GM12878 (cell line): ENCODE results near the gene MAGI3. TPM values are rescaled to one million over a fixed set of nuclear protein-coding genes. Genes with fewer than 3 reads are reported as not detected.

Experiments
- ATAC-seq: fragments of 200-7000 bp; cut with Tn5 transposase; 3 replicates; pipeline ENCODE4 v1.9.1; 2020; ENCODE audit warnings: mild to moderate bottlenecking, moderate library complexity
- BruUV-seq: library from RNA; stranded (reverse); fragments of 400-500 nt; replicated peaks from 2 replicates; lab custom pipeline; 2021; lab: Mats Ljungman, UMichigan
- CTCF ChIA-PET: fragments of 300-600 bp; sonication (Branson Sonifier 250); formaldehyde crosslinking; extraction: SDS; loops from one replicate; lab custom pipeline; 2021; ENCODE audit warnings: inconsistent platforms; lab: Yijun Ruan, JAX
- POLR2A ChIA-PET: fragments of 350-600 bp; formaldehyde crosslinking; extraction: SDS; loops from one replicate; lab custom pipeline; 2021; ENCODE audit warnings: inconsistent platforms; lab: Charles Lee
- RAD21 ChIA-PET: fragments of 300-600 bp; sonication (Branson Sonifier 250); formaldehyde crosslinking; loops from one replicate; lab custom pipeline; 2023; ENCODE audit warnings: antibody characterized with exemption; ENCODE audit not compliant: unreplicated experiment; lab: Charles Lee
- SMC1A ChIA-PET: fragments of 300-600 bp; sonication (Branson Sonifier 250); formaldehyde crosslinking; loops from one replicate; lab custom pipeline; 2023; ENCODE audit not compliant: unreplicated experiment, uncharacterized antibody; lab: Charles Lee
- DNase-seq: peaks from one replicate; pipeline ENCODE4 v3.0.0-alpha.2; 2011; ENCODE audit warnings: low read depth, low spot score
- FAIRE-seq: peaks from 3 replicates; lab custom pipeline; 2011; peaks lifted over from hg19 to GRCh38; lab: Jason Lieb, UNC
- H2AFZ ChIP-seq: 2 replicates; pipeline ENCODE4 v1.6.0; 2011; ENCODE audit warnings: low read depth, low read length, control low read depth; ENCODE audit not compliant: control insufficient read depth
- H3K27ac ChIP-seq: 2 replicates; pipeline ENCODE4 v1.5.1; 2011; ENCODE audit warnings: control low read depth; ENCODE audit not compliant: control insufficient read depth, insufficient read depth
- H3K27me3 ChIP-seq, 2 experiments: replicated peaks in 1 of 2; 2 replicates each; pipeline versions ENCODE4 v1.6.0 to v1.6.1; 2011; ENCODE audit warnings: low read length in 1 of 2; ENCODE audit not compliant: control insufficient read depth in 2 of 2, insufficient read depth in 2 of 2
- H3K36me3 ChIP-seq, 2 experiments: 2 replicates each; pipeline ENCODE4 v1.5.1; 2011; ENCODE audit warnings: low read length in 1 of 2; ENCODE audit not compliant: control insufficient read depth in 2 of 2, insufficient read depth in 2 of 2
- H3K4me1 ChIP-seq: 2 replicates; pipeline ENCODE4 v1.6.1; 2011; ENCODE audit warnings: mild to moderate bottlenecking, low read length, moderate library complexity, mixed read lengths; ENCODE audit not compliant: control insufficient read depth, insufficient read depth
- H3K4me2 ChIP-seq: 2 replicates; pipeline ENCODE4 v1.6.0; 2011; ENCODE audit warnings: control low read depth; ENCODE audit not compliant: control insufficient read depth, insufficient read depth
- H3K4me3 ChIP-seq: fragments of 200-600 bp; sonication (generic); 2 replicates; pipeline ENCODE4 v1.5.1; 2016
- H3K79me2 ChIP-seq: 2 replicates; pipeline ENCODE4 v1.6.0; 2011; ENCODE audit warnings: low read length; ENCODE audit not compliant: control insufficient read depth, insufficient read depth
- H3K9ac ChIP-seq: 2 replicates; pipeline ENCODE4 v1.8.0; 2011; ENCODE audit warnings: low read length, control low read depth, mixed read lengths; ENCODE audit not compliant: control insufficient read depth, insufficient read depth
- H3K9me3 ChIP-seq: replicated peaks from 3 replicates; pipeline ENCODE4 v1.5.1; 2011; ENCODE audit warnings: mild to moderate bottlenecking, low read length; ENCODE audit not compliant: control insufficient read depth, insufficient read depth
- H4K20me1 ChIP-seq: 2 replicates; pipeline ENCODE4 v1.6.0; 2011; ENCODE audit not compliant: control insufficient read depth, insufficient read depth
- ASH2L ChIP-seq: fragments of 300-600, 200-600 bp; sonication (generic); IDR thresholded peaks from 2 replicates; pipeline ENCODE4 v1.6.1; 2017; ENCODE audit warnings: low read depth, mild to moderate bottlenecking, borderline replicate concordance
- CEBPZ ChIP-seq: fragments of 150-350 bp; IDR thresholded peaks from 2 replicates; pipeline ENCODE4 v1.6.1; 2016; ENCODE audit warnings: low read depth, low read length
- CHD2 ChIP-seq: IDR thresholded peaks from 2 replicates; pipeline ENCODE4 v1.6.1; 2011; ENCODE audit warnings: low read depth, low read length, improper control_type of control experiment, borderline replicate concordance
- EED ChIP-seq: sonication (generic); IDR thresholded peaks from 2 replicates; pipeline ENCODE4 v1.6.1; 2016; ENCODE audit warnings: antibody characterized with exemption, low read depth
- GATAD2B ChIP-seq: fragments of 450-650 bp; conservative IDR thresholded peaks from 2 replicates; pipeline ENCODE4 v1.6.1; 2017; ENCODE audit warnings: low read depth, mild to moderate bottlenecking, moderate library complexity
- IKZF1 ChIP-seq: fragments of 450-650 bp; conservative IDR thresholded peaks from 2 replicates; pipeline ENCODE4 v1.6.1; 2017; ENCODE audit warnings: antibody characterized with exemption, mild to moderate bottlenecking
- JUNB ChIP-seq: IDR thresholded peaks from 2 replicates; pipeline ENCODE4 v1.6.1; 2016; ENCODE audit warnings: antibody characterized with exemption, mild to moderate bottlenecking
- JUND ChIP-seq: IDR thresholded peaks from 2 replicates; pipeline ENCODE4 v1.6.1; 2012; ENCODE audit warnings: low read depth, mild to moderate bottlenecking, low read length, improper control_type of control experiment, moderate library complexity
- KLF5 ChIP-seq: fragments of 450-650 bp; IDR thresholded peaks from 2 replicates; pipeline ENCODE4 v1.6.1; 2014; ENCODE audit warnings: mild to moderate bottlenecking; ENCODE audit not compliant: partially characterized antibody
- MTA3 ChIP-seq: IDR thresholded peaks from 2 replicates; pipeline ENCODE4 v1.6.1; 2012; ENCODE audit warnings: low read length, inconsistent platforms, borderline replicate concordance
- NR2C1 ChIP-seq: fragments of 450-650 bp; IDR thresholded peaks from 2 replicates; pipeline ENCODE4 v1.6.1; 2017; ENCODE audit warnings: antibody characterized with exemption, mild to moderate bottlenecking, moderate library complexity
- PAX5 ChIP-seq: IDR thresholded peaks from 2 replicates; pipeline ENCODE4 v1.6.1; 2011; ENCODE audit warnings: low read depth, low read length, borderline replicate concordance
- PKNOX1 ChIP-seq: fragments of 450-650 bp; IDR thresholded peaks from 2 replicates; pipeline ENCODE4 v1.6.1; 2016; ENCODE audit warnings: mild to moderate bottlenecking
- SMARCA5 ChIP-seq: fragments of 450-650 bp; IDR thresholded peaks from 2 replicates; pipeline ENCODE4 v1.6.1; 2017; ENCODE audit warnings: mild to moderate bottlenecking
- SMC3 ChIP-seq: IDR thresholded peaks from 2 replicates; pipeline ENCODE4 v1.6.1; 2011; ENCODE audit warnings: low read length, improper control_type of control experiment, borderline replicate concordance
- SREBF1 ChIP-seq: IDR thresholded peaks from 2 replicates; pipeline ENCODE4 v1.6.1; 2012; ENCODE audit warnings: mild to moderate bottlenecking, low read length
- SUZ12 ChIP-seq: fragments of 200-600 bp; sonication (generic); IDR thresholded peaks from one replicate; pipeline ENCODE4 v1.6.1; 2018; ENCODE audit warnings: antibody characterized with exemption, mild to moderate bottlenecking; ENCODE audit not compliant: unreplicated experiment
- WGBS: methylation state at CpG from one replicate; pipeline ENCODE4 v1.1.6; 2016; ENCODE audit warnings: low lambda C conversion rate; ENCODE audit not compliant: insufficient replicate concordance, insufficient coverage; ENCODE audit errors: missing lambda C conversion rate; 5-methylcytosine and 5-hydroxymethylcytosine counted together
- in situ Hi-C: fragments of 300-500 bp; cut with MboI; formaldehyde crosslinking; loops from 9 replicates; pipeline ENCODE4 v1.14.3; 2018; ENCODE audit warnings: mixed read lengths
- intact Hi-C: fragments of 100-400 bp; cut with micrococcal nuclease; formaldehyde crosslinking; loops from one replicate; pipeline ENCODE4 v1.14.2; 2022; ENCODE audit not compliant: unreplicated experiment
- polyA plus RNA-seq, 11 experiments: library from polyadenylated mRNA; depleted of rRNA in 4 of 11; unstranded in 6 of 11; stranded (reverse) in 5 of 11; fragments of >200 nt; fragmentation: Nextera tagmentation in 4 of 11; fragmentation: Illumina TruSeq in 1 of 11; extraction: Ambion mirVana in 4 of 11; extraction: Trizol in 1 of 11; gene quantifications; 1 replicate in 1 of 11; 2 replicates in 10 of 11; pipeline versions ENCODE4 v1.2.1 to v1.2.3, GENCODE V29; 2011 to 2016; ENCODE audit warnings: inconsistent platforms in 2 of 11, missing spikeins in 2 of 11, low read depth in 1 of 11
- total RNA-seq, 4 experiments: library from RNA; depleted of rRNA in 3 of 4; stranded (reverse); fragments of >200 nt in 3 of 4; fragmentation: Illumina TruSeq in 1 of 4; extraction: Trizol in 1 of 4; gene quantifications; 2 replicates each; pipeline versions ENCODE4 v1.2.1 to v1.2.3, GENCODE V29; 2013 to 2021

Gene MAGI3
- total and polyA plus RNA-seq, 10 of the 15 experiments (the other 5 are each of a cell fraction or from before 2014, with no cell fraction given): 0.17 to 0.65 (median 0.32) TPM

- TF ChIP-seq GATAD2B (no peak), EED (no peak), NR2C1 (no peak), PAX5 (no peak), JUND (no peak), ASH2L (no peak), JUNB (no peak), SMC3 (no peak)
These were observed 859 bp upstream of the MAGI3 start (continued) for GRCh38 chr1:113389359-113389952.

- POLR2A ChIA-PET: interaction anchor here (0.7 kb wide), 1 partner anchor 17 kb away, joined by 4 read pairs; no protein-coding TSS in a partner anchor
- no peaks in the 10 kb centered on the region for H3K79me2 ChIP-seq
- CTCF ChIA-PET: interaction anchor here (1.3 to 2.1 kb wide), 2 partner anchors 8 to 318 kb away, joined by 3 to 10 read pairs; partner anchors contain the start of gene LRIG2
- peaks cover 0 to 10% of the 10 kb centered on the region in 2 experiments; a peak in 2 of 4 replicates for H3K27me3 ChIP-seq
- H3K4me2 ChIP-seq: peak overlapping the region; percentile 96
- no peaks in the 10 kb centered on the region for H4K20me1 ChIP-seq
- no peak overlapping the region for H3K27ac ChIP-seq
- no peak for DNase-seq
- H3K4me1 ChIP-seq: peaks cover 2% of the 10 kb centered on the region; the same call in 1 of the 2 replicates
- FAIRE-seq: no peak
- H3K4me3 ChIP-seq: peak overlapping the region; percentile 68
- no peaks in the 10 kb centered on the region for H3K36me3 ChIP-seq
- WGBS: 2% methylated on average over 57 of the region's 74 CpGs
- peak overlapping the region; percentile 86 for H2AFZ ChIP-seq
- intact Hi-C loops (loop anchor here (2.0 to 10.0 kb wide), 3 partner anchors 249 to 676 kb away; partner anchors contain the start of gene PPM1J), in situ Hi-C loops (no loop called here)
- peak; percentile 10 for ATAC-seq
- SMC1A ChIA-PET: no interaction called here
- RAD21 ChIA-PET: no interaction called here
- H3K9me3 ChIP-seq: no peaks in the 10 kb centered on the region; the same call in 1 of the 3 replicates
- BruUV-seq: no TSS peak
- peak overlapping the region; percentile 56; the same call in 1 of the 2 replicates for H3K9ac ChIP-seq
- TF ChIP-seq SREBF1 (no peak), GATAD2B (no peak; the same call in 1 of the 2 replicates), MTA3 (no peak), PKNOX1 (peak; percentile 20; the same call in 1 of the 2 replicates), SUZ12 (no peak), CHD2 (no peak), IKZF1 (peak; percentile 6; the same call in 1 of the 2 replicates), CEBPZ (no peak), SMARCA5 (peak; percentile 47; the same call in 1 of the 2 replicates), KLF5 (no peak)
These were observed 745 bp downstream of the MAGI3 start for GRCh38 chr1:113390871-113391648.
